HEK293 (cell line): ENCODE results near the gene NAA80.

ENCODE experiments used
- CTCF ChIP-seq: fragments of 450-650 bp; formaldehyde crosslinking; IDR thresholded peaks from 2 replicates; pipeline ENCODE4 v1.5.1; 2016; ENCODE audit warnings: missing biosample characterization, missing genetic modification characterization
- PBX3 ChIP-seq: sonication (generic); formaldehyde crosslinking; IDR thresholded peaks from 2 replicates; pipeline ENCODE4 v1.8.1; 2022; ENCODE audit warnings: mild to moderate bottlenecking, moderate library complexity, missing genetic modification reagents
- REST ChIP-seq: fragments of 450-650 bp; formaldehyde crosslinking; IDR thresholded peaks from 2 replicates; pipeline ENCODE4 v1.5.1; 2016; ENCODE audit warnings: missing biosample characterization, missing genetic modification characterization
- ZNF184 ChIP-seq: fragments of 450-650 bp; IDR thresholded peaks from 2 replicates; pipeline ENCODE4 v1.5.1; 2018; ENCODE audit warnings: missing biosample characterization, mild to moderate bottlenecking, missing genetic modification characterization
- ZNF747 ChIP-seq: fragments of 450-650 bp; formaldehyde crosslinking; IDR thresholded peaks from 2 replicates; pipeline ENCODE4 v1.5.1; 2016; ENCODE audit warnings: missing biosample characterization, missing genetic modification characterization

GRCh38 chr3:50321336-50322114 lies 22.3 kb upstream of the NAA80 start:
- TF ChIP-seq REST (tag by site-specific recombination) (no peak), CTCF (tag by site-specific recombination) (peak; percentile 65), PBX3 (CRISPR knock-in tag) (no peak), ZNF184 (tag by site-specific recombination) (0 out of 2 replicates have a peak, but pooled peaks have one; percentile 12), ZNF747 (no peak)
